ENCODE measurements around the gene SLC35A4.
"Not testable (repeated sequence)": the region's sequence is repeated elsewhere in the genome, so short reads cannot be mapped to it uniquely, and the experiment has no call there.

Gene SLC35A4

DNA sequence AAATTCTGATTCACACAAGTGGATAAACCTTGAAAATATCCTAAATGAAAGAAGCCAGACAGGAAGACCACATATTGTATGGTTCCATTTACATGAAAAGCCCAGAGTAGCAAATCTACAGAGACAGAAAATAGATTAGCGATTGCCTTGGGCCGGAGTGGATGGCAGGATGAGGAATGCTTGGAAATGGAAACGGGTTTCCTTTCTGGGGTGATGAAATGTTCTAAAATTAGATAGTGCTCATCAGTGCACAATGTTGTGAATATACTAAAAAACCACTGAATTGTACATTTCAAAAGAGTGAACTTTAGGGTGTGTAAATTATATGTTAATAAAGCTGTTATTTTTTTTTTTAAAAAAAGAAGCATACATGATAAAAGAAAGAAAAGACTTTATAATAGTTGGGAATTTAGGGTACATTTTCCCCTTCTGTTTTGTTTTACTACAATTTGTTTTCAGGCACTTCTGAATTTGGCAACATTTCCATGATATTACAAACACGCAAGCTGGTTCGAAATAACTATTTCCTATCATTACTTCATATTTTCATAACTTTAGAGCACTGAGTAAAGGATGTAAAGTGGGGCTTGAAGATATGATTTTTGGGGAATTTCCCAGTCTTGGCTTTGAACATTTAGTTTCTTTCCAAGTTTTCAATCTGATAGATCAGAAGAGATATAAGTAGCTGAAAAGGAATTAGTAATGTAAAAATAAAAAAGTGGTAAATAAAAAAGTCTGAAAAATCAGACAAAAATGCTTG is 23.9 kb downstream of the SLC35A4 start:
- no peak for FAIRE-seq
- DNase-seq (ENCODE audit: insufficient read length, low spot score) = no peak

DNA sequence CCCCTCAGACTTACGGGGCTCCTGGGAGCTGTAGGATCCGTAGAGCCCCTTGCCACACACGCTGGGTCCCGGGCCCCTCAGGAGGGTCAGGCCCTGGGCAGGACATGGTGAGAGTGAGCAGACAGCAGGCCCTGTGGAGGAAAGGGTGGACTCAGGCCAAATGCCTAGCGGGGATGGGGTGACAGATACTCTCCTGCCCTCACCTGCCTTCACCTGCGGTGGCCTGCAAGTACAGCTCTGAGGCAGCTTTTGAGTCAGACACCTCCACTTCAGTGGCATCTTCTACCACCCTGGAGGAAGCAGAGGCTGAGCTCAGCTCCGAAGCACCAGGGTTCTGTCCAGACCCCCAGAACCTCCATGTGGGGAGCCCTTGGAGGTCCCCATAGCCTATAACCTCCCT is 26.2 kb downstream of the SLC35A4 start:
- FAIRE-seq = no peak

DNA sequence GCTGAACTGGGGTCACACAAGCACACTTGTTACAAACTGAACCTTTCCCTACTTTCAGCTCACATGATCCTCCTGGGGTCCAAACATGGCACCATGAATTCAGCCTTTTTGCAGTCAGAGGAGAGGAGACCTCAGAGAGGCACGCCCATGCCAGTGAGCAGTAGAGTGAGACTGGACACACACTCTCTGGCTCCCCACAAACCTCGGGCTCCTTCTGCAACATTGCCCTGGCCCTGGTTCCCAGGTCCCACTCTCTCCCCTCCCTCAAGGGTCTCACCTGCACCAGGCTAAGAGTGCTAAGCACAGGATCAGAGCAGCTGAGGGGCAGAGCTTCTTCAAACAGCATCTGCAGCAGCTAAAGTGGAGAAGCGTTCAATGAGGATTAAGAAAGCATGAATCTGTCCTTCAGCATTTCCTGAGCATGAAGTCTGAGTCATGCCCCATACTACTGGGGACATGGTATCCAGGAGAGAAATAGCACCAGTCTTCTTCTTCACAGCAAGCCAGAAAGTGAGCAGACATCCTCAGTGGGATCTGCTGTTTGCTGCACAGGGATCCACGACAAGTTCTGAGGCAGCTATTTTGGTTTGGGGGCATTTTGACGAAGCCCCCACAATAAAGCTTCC is 27.2 kb downstream of the SLC35A4 start:
- DNase-seq (ENCODE audit: insufficient read length, low spot score) (no peak), FAIRE-seq (no peak)

More for the DNA sequence above, 26.2 kb downstream of the SLC35A4 start:
- DNase-seq (ENCODE audit: insufficient read length, low spot score) = no peak

DNA sequence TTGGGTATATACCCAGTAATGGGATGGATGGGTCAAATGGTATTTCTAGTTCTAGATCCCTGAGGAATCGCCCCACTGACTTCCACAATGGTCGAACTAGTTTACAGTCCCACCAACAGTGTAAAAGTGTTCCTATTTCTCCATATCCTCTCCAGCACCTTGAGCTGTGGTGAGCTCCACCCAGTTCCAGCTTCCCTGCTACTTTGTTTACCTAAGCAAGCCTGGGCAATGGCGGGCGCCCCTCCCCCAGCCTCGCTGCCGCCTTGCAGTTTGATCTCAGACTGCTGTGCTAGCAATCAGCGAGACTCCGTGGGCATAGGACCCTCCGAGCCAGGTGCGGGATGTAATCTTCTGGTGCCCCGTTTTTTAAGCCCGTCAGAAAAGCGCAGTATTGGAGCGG is 28.4 kb downstream of the SLC35A4 start:
- FAIRE-seq; DNase-seq (ENCODE audit: insufficient read length, low spot score): not testable (repeated sequence)

DNA sequence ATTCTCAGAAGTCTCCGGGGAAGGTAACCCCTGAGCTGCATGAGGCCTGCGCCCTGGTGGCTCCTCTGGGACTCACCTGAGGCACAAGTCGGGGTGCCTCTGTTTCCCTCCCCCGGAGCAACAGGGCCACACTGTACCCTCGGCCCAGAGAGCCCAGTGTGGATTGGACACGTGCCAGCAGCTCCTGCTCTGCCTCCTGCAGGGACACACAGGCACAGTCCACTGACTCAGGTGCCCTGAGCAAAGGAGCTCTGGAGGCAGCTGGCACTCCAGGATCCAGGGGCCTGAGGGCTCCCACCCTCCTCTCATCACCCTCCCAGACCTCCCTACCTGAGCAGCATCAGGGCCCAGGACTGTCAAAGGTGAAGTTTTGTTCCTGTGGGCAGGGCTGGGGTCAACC is 29.5 kb downstream of the SLC35A4 start:
- FAIRE-seq (no peak), DNase-seq (ENCODE audit: insufficient read length, low spot score) (no peak)

DNA sequence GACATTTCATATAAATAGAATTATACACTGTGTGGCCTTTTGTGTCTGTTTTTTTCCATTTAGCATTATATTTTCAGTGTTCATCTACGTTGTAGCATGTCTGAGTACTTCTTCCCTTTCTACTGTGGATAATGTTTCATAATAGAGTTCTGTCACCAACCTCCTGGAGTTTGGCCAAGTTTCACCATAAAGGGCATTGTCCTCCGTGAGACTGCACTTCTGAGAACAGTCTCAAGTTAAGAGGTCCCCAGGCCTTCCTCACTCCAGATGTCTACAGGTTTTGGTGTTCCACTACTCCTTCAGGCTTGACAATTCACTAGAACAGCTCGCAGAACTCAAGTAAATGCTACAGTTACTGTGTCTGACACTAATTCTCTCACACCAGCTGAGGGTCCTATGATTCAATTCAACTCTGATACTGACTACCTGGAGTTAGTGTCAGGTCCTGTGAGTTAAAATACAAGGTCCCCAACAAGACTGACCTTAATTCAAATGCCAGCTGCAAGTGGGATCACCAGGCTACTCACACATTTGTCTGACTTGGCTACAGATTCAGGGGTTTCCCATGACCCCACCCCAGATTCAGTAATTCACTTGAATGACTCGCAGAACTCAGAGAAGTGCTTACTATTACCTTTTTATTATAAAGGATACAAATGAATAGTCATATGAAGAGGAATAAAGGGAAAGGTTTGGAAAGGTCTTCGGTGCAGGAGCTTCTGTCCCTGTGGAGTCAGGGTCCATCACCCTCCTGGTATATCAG is 31.1 kb downstream of the SLC35A4 start:
- no peak for FAIRE-seq
- no peak for DNase-seq (ENCODE audit: insufficient read length, low spot score)

DNA sequence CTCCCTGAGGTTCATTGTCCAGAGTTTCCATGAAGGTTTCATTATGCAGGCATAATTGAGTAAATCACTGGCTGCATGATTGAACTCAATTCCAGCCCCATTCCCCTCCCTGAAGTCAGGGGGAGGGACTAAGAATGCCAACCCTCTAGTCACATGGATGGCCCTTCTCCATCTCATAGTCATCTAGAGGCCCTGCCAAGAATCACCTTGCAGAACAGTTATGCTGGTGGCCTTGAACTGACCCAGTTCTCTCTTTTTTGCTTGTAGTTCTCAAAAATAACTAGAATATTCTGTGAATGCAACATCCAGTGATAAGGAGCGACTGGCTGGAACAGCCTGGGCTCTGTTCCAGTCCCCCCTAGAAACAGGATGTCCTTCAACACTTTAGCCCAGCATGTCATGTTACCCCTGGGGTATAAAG is 31.7 kb downstream of the SLC35A4 start:
- DNase-seq (ENCODE audit: insufficient read length, low spot score) = no peak
- no peak for FAIRE-seq

DNA sequence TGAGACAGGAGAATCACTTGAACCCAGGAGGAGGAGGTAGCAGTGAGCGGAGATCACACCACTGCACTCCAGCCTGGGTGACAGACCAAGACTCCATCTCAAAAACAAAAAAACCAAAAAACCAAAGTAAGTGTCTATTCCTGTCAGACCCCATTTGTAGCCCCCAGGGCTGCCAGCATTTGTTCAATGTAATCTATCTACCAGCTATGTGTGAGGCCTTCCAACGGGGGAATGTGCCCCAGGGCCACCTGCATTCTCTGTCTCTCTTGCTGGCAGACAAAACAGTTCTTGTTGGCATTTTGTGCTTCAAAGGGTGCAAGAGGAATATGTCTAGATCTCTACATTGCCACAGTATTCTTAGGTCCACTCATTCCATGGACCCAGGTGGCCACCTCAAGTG is 34.2 kb downstream of the SLC35A4 start:
- no peak for DNase-seq (ENCODE audit: insufficient read length, low spot score)
- no peak for FAIRE-seq

DNA sequence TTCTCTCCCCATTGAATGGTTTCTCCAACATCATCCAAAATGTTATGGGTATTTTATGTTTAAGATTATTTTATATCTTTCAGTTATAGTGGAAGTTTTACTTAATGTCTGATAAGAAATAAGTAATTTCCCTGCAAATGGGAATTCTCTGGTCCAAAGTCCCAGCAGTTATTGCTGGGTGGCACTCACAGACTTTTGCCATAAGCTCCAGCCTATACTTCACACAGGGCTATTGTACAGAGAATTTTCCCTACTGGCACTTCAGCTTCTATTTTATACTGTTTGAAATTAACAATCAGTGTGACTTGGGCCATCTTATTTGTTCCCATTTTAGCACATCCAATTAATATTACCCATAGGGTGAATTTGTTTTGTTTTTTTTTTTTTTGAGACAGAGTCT is 35.5 kb downstream of the SLC35A4 start:
- no peak for DNase-seq (ENCODE audit: insufficient read length, low spot score)
- no peak for FAIRE-seq

DNA sequence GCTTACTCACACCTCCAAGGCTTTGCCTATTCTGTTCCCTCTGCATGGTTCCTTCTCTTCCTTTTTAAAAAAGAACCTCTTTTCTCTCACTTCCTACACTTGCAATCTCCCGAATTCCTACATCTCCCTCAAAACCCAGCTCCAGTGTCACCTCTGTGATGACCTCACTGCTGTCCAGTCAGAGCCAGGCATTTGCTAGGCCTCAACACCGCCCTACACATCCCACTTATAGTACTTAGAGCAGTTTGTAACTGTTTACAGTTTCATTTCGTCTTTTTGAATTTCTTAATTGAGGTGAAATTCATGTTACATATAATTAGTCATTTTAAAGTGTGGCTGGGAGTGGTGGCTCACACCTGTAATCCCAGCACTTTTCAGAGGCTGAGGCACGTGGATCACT is 37.5 kb downstream of the SLC35A4 start:
- FAIRE-seq = no peak
- no peak for DNase-seq (ENCODE audit: insufficient read length, low spot score)

DNA sequence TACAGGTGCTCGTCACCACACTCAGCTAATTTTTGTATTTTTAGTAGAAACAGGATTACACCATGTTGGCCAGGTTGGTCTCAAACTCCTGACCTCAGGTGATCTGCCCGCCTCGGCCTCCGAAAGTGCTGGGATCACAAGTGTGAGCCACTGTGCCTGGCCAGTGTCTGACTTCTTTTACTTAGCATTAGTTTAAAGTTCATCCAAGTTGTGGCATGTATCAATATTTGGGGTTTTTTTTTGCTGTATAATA is 38.7 kb downstream of the SLC35A4 start:
- not testable (repeated sequence) for FAIRE-seq; DNase-seq (ENCODE audit: insufficient read length, low spot score)

DNA sequence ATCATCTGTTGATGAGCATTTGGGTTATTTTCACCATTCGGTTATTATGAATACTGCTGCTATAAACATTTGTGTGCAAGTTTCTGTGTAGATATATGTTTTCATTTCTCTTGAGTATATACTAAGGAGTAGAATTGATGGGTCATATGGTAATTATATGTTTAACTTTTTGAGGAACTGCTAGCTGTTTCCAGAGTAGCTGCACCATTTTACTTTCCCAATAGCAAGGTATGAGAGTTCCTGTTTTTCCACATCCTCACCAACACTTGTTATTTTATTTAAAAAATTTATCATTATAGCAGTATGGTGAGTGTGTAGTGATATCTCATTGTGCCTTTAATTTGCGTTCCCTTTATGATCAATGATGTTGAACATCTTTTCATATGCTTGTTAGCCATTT is 39.1 kb downstream of the SLC35A4 start:
- DNase-seq (ENCODE audit: insufficient read length, low spot score) = no peak
- FAIRE-seq = no peak

DNA sequence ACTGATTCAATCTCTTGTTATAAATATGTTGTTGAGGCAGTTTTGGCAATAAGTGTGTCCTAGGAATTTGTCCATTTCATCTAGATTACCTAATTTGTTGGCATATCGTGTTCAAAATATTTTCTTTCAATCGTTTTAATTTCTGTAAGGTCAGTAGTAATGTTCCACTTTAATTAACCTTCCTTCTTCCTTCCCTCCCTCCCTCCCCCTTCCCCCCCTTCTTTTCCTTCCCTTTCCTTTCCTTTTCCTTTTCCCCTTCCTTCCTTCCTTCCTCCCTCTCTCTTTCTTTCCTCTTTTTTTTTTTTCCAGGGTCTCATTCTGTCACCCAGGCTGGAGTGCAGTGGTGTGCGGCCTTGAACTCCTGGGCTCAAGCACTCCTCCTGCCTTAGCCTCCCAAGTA is 41.3 kb downstream of the SLC35A4 start:
- FAIRE-seq (no peak), DNase-seq (ENCODE audit: insufficient read length, low spot score) (no peak)

DNA sequence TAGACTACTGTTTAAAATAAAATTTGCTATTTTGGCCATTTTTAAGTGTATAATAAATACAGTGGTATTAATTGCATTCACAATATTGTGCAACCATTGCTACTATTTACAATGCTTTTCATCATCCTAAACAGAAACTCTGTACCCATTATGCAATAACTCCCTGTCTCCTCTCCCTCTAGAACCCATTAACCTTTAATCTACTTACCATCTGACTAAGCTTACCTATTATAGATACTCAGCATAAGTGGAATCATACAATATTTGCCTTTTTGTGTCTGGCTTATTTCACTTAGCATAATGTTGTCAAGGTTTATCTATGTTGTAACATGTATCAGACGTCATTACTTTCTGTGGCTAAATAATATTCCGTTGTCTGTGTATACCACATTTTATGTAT is 42.4 kb downstream of the SLC35A4 start:
- FAIRE-seq = no peak
- no peak for DNase-seq (ENCODE audit: insufficient read length, low spot score)

DNA sequence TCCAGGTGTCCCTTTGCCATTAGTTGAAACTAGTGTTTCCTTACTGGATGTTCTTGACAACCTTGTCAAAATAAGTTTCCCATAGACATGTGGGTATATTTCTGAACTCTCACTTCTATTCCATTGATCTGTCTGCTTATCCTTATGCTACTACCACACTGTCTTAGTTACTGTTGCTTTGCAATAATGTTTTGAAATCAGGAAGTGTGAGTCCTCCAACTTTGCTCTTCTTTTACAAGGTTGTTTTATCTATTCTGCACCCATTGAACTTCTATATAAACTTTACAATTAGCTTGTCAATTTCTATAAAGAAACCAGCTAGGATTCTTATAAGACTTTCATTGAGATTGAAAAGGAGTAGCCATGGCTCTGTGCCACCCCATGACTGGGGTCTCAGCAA is 44.1 kb downstream of the SLC35A4 start:
- no peak for DNase-seq (ENCODE audit: insufficient read length, low spot score)
- no peak for FAIRE-seq

DNA sequence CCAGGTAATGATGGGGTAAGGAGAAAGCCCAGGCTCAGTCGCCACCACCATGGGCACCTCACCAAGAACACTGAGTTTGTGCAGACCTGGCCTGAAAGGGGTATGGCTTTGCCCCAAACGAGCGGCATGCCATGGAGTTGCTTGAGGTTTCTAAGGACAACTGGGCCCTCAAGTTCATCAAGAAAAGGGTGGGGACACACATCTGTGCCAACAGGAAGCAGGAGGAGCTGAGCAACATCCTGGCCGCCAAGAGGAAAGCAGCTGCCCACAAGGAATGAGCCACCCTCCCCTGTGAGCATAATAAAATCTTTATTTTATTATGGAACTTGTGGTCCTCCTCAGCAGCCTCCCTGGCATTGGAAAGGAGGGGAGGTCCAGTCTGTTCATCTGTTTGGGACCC is 44.5 kb downstream of the SLC35A4 start:
- FAIRE-seq (no peak), DNase-seq (ENCODE audit: insufficient read length, low spot score) (no peak)

DNA sequence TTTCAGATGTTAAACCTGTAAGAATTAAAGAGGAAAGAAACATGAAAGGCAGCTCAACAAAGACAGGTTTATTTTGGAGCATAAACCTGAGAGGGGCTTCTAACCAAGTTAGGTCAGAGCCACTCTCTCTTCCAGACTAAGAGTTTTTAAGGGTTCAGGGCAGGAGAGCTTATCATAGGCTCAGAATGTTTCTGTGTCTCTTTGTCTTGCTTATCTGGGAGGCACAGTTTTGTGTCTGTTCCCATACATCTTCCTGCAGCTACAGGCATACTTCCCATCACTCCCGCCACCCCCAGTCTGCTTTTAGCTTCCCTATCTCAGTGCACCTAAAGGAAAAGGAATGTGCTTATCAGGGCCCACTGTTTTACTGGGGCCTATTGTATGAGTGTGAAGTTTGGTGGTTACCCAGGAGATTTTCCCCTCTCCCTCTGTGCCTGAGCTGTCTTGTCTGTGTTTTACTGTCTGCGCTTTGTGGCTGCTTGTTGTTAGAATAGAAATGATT is 46.4 kb downstream of the SLC35A4 start:
- DNase-seq (ENCODE audit: insufficient read length, low spot score) (no peak), FAIRE-seq (no peak)
